ENCODE data around the gene DPP10. TPM values are rescaled to one million over a fixed set of nuclear protein-coding genes. Genes with fewer than 3 reads are reported as not detected.

DPP10 gene
- total RNA-seq, 4 donors from 2014 or later = 1.9 to 4.6 (median 3.9) TPM

DNA sequence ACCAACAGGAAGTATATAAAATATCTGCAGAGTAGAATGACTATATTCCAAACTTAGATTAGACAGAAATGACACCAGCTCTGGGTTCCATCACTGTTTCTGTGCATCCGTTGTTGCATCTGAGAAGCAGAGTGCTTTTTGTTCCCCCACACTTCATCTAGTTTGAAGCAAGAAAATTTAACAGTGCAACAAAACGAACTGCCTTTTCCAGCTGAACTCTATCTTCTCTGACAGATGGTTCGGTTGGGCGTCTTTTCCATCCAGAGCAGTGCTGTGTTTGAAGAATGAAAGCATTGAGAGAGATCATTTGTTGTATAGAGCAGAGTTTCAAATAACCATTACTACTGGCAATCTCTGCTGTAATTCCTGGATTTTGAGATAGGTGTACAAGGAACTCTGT lies 757.5 kb downstream of the DPP10 start:
- no peak for TF ChIP-seq POLR2A (IDR thresholded peaks at IDR 0.05)
- no peaks in the 10 kb centered on the region for H3K27me3 ChIP-seq
- H3K36me3 ChIP-seq = no peaks in the 10 kb centered on the region
- H3K4me3 ChIP-seq = no peak overlapping the region
- ATAC-seq = no peak
- no peak overlapping the region for H3K27ac ChIP-seq
- WGBS, 2 donors (ENCODE audit: low coverage in 1 of 2) = 7 to 17% methylated on average over 3 to 4 of the region's 4 CpGs
- H3K4me1 ChIP-seq = no peaks in the 10 kb centered on the region
- no peaks in the 10 kb centered on the region for H3K9me3 ChIP-seq

- ATAC-seq = no peak
- no peak overlapping the region for H3K4me3 ChIP-seq
- no peaks in the 10 kb centered on the region for H3K9me3 ChIP-seq
- no peaks in the 10 kb centered on the region for H3K27me3 ChIP-seq
- H3K4me1 ChIP-seq = no peaks in the 10 kb centered on the region
- WGBS, 2 donors (ENCODE audit: low coverage in 1 of 2) = 80 to 81% methylated on average over 3 to 4 of the region's 4 CpGs
- TF ChIP-seq POLR2A (IDR thresholded peaks at IDR 0.05) = no peak
- TF ChIP-seq POLR2AphosphoS5 (IDR thresholded peaks at IDR 0.05) = no peak
- TF ChIP-seq EP300 (IDR thresholded peaks at IDR 0.05) = no peak
- TF ChIP-seq, protein P1, sequence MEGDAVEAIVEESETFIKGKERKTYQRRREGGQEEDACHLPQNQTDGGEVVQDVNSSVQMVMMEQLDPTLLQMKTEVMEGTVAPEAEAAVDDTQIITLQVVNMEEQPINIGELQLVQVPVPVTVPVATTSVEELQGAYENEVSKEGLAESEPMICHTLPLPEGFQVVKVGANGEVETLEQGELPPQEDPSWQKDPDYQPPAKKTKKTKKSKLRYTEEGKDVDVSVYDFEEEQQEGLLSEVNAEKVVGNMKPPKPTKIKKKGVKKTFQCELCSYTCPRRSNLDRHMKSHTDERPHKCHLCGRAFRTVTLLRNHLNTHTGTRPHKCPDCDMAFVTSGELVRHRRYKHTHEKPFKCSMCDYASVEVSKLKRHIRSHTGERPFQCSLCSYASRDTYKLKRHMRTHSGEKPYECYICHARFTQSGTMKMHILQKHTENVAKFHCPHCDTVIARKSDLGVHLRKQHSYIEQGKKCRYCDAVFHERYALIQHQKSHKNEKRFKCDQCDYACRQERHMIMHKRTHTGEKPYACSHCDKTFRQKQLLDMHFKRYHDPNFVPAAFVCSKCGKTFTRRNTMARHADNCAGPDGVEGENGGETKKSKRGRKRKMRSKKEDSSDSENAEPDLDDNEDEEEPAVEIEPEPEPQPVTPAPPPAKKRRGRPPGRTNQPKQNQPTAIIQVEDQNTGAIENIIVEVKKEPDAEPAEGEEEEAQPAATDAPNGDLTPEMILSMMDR (IDR thresholded peaks at IDR 0.05) = no peak
- H3K36me3 ChIP-seq = no peaks in the 10 kb centered on the region
- H3K27ac ChIP-seq = no peak overlapping the region
Observed at GRCh38 chr2:115201386-115201785, 758.9 kb downstream of the DPP10 start.

GRCh38 chr2:115208493-115209164 lies 766.2 kb downstream of the DPP10 start:
- no peaks in the 10 kb centered on the region for H3K36me3 ChIP-seq
- no peaks in the 10 kb centered on the region for H3K4me1 ChIP-seq
- no peak overlapping the region for H3K27ac ChIP-seq
- no peak overlapping the region for H3K4me3 ChIP-seq
- H3K9me3 ChIP-seq = no peaks in the 10 kb centered on the region
- H3K27me3 ChIP-seq = no peaks in the 10 kb centered on the region
- TF ChIP-seq EP300 (IDR thresholded peaks at IDR 0.05) (no peak), POLR2AphosphoS5 (IDR thresholded peaks at IDR 0.05) (no peak), POLR2A (IDR thresholded peaks at IDR 0.05) (no peak)
- TF ChIP-seq, protein P1 (IDR thresholded peaks at IDR 0.05) = no peak
- no peak for ATAC-seq
- WGBS, 2 donors (ENCODE audit: low coverage in 1 of 2) = 57 to 58% methylated on average over 3 of the region's 3 CpGs

DNA sequence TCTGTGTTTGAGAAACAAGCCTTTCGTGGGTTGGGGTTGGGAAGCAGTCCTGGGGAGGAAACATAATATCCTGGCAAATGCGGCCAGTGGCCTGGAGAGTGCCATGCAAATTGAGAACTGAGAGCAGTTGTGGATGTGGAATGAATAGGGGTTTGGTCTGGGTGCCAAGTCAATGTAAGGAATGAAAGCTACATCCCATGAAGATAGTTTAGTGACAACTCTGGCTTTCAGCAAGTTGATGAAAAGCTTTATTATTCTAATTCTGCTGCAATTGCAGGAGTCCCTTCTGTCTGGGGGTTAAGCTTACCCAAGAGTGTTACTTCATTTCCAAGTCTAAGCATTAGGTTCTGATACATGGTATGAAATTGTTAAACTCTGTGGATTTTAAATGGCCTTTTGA lies 771.6 kb downstream of the DPP10 start:
- TF ChIP-seq, protein P1 (IDR thresholded peaks at IDR 0.05) = no peak
- TF ChIP-seq POLR2AphosphoS5 (IDR thresholded peaks at IDR 0.05) = no peak
- no peak for TF ChIP-seq EP300 (IDR thresholded peaks at IDR 0.05)
- no peak for TF ChIP-seq POLR2A (IDR thresholded peaks at IDR 0.05)
- no peaks in the 10 kb centered on the region for H3K9me3 ChIP-seq
- no peaks in the 10 kb centered on the region for H3K36me3 ChIP-seq
- no peak overlapping the region for H3K27ac ChIP-seq
- H3K4me1 ChIP-seq = no peaks in the 10 kb centered on the region
- no peak for ATAC-seq
- WGBS, 2 donors (ENCODE audit: low coverage in 1 of 2) = 83 to 89% methylated on average over 1 to 2 of the region's 2 CpGs
- H3K4me3 ChIP-seq = no peak overlapping the region
- H3K27me3 ChIP-seq = no peaks in the 10 kb centered on the region

- Histone ChIP-seq H3K9me3 (no peaks in the 10 kb centered on the region), H3K27ac (no peak overlapping the region), H3K4me1 (no peaks in the 10 kb centered on the region), H3K36me3 (no peaks in the 10 kb centered on the region), H3K4me3 (no peak overlapping the region), H3K27me3 (no peaks in the 10 kb centered on the region)
- no peak for ATAC-seq
- 64 to 79% methylated on average over 2 of the region's 2 CpGs for WGBS, 2 donors (ENCODE audit: low coverage in 1 of 2)
- TF ChIP-seq POLR2A (IDR thresholded peaks at IDR 0.05) (no peak), POLR2AphosphoS5 (IDR thresholded peaks at IDR 0.05) (no peak), EP300 (IDR thresholded peaks at IDR 0.05) (no peak)
- TF ChIP-seq, protein P1 (IDR thresholded peaks at IDR 0.05) = no peak
Observed at GRCh38 chr2:115219296-115219695, 776.9 kb downstream of the DPP10 start.
